OCI-LY1 (cell line): Measurements from ENCODE around the gene ENTREP3.

Source experiments
- H2AFZ ChIP-seq: fragments of 200-600 bp; sonication (generic), shearing (Covaris generic); 2 replicates; pipeline ENCODE4 v1.6.0; 2014; ENCODE audit warnings: antibody characterized with exemption, mild to moderate bottlenecking, low read length
- H3F3A ChIP-seq: fragments of 200-600 bp; sonication (generic), shearing (Covaris generic); 2 replicates; pipeline ENCODE4 v1.6.0; 2014; ENCODE audit warnings: mild to moderate bottlenecking, antibody characterized with exemption, low read length, moderate library complexity; ENCODE audit not compliant: insufficient read depth
- H3K27ac ChIP-seq: fragments of 200-600 bp; sonication (generic); 2 replicates; pipeline ENCODE4 v1.5.1; 2014; ENCODE audit warnings: low read length, mixed run types, mild to moderate bottlenecking, low read depth; ENCODE audit not compliant: poor library complexity, severe bottlenecking
- H3K27me3 ChIP-seq: fragments of 200-600 bp; sonication (generic); 2 replicates; pipeline ENCODE4 v1.6.0; 2014; ENCODE audit warnings: antibody characterized with exemption, mild to moderate bottlenecking, low read length, moderate library complexity; ENCODE audit not compliant: insufficient read depth
- H3K36me3 ChIP-seq: fragments of 200-600 bp; sonication (generic); 2 replicates; pipeline ENCODE4 v1.6.1; 2014; ENCODE audit warnings: mild to moderate bottlenecking, antibody characterized with exemption, low read length, moderate library complexity, mixed read lengths; ENCODE audit not compliant: insufficient read depth
- H3K4me1 ChIP-seq: fragments of 200-600 bp; sonication (generic); 2 replicates; pipeline ENCODE4 v1.5.1; 2014; ENCODE audit warnings: mild to moderate bottlenecking, low read length, moderate library complexity; ENCODE audit not compliant: insufficient read depth, severe bottlenecking
- H3K4me2 ChIP-seq: fragments of 200-600 bp; sonication (generic), shearing (Covaris generic); 2 replicates; pipeline ENCODE4 v1.6.1; 2014; ENCODE audit warnings: low read length
- H3K4me3 ChIP-seq: fragments of 200-600 bp; sonication (generic); 2 replicates; pipeline ENCODE4 v1.5.1; 2014; ENCODE audit warnings: low read length, low read depth, mild to moderate bottlenecking, mixed read lengths; ENCODE audit not compliant: poor library complexity, severe bottlenecking
- H3K79me2 ChIP-seq: fragments of 200-600 bp; shearing (Covaris generic); 2 replicates; pipeline ENCODE4 v1.6.1; 2016; ENCODE audit warnings: mixed run types, low read length, mixed read lengths; ENCODE audit not compliant: insufficient read depth
- H3K9ac ChIP-seq: fragments of 200-600 bp; sonication (generic), shearing (Covaris generic); 2 replicates; pipeline ENCODE4 v1.6.1; 2014; ENCODE audit warnings: mild to moderate bottlenecking, low read length, mixed read lengths
- H3K9me2 ChIP-seq: fragments of 200-600 bp; sonication (generic), shearing (Covaris generic); 2 replicates; pipeline ENCODE4 v1.6.1; 2014; ENCODE audit warnings: low read depth, mild to moderate bottlenecking, low read length, mixed read lengths
- H3K9me3 ChIP-seq: fragments of 200-600 bp; shearing (Covaris generic); 2 replicates; pipeline ENCODE4 v1.6.1; 2014; ENCODE audit warnings: low read length, mixed read lengths
- H4K20me1 ChIP-seq: fragments of 200-600 bp; sonication (generic), shearing (Covaris generic); 2 replicates; pipeline ENCODE4 v1.6.0; 2016; ENCODE audit warnings: mild to moderate bottlenecking, low read length; ENCODE audit not compliant: insufficient read depth
- CTCF ChIP-seq: fragments of 200-600 bp; sonication (generic), shearing (Covaris generic); IDR thresholded peaks from 2 replicates; pipeline ENCODE4 v1.5.1; 2017; ENCODE audit warnings: mild to moderate bottlenecking, antibody characterized with exemption, low read length, moderate library complexity, mixed read lengths
- EZH2 ChIP-seq: fragments of 200-600 bp; sonication (generic), shearing (Covaris generic); IDR thresholded peaks from 2 replicates; pipeline ENCODE4 v1.8.0; 2017; ENCODE audit warnings: borderline replicate concordance, mixed run types, mild to moderate bottlenecking, antibody characterized with exemption, low read length, moderate library complexity, mixed read lengths

The ENTREP3 gene

GRCh38 chr1:155200920-155201319 is 54.4 kb downstream of the ENTREP3 start:
- H3K27ac ChIP-seq, result no peak overlapping the region
- H3K36me3 ChIP-seq, result no peaks in the 10 kb centered on the region
- H3F3A ChIP-seq, result no peaks in the 10 kb centered on the region

GRCh38 chr1:155199792-155200191 is 55.5 kb downstream of the ENTREP3 start:
- Histone ChIP-seq H3K27ac (no peak overlapping the region), H3K9me3 (no peaks in the 10 kb centered on the region), H3K4me1 (peaks cover 2% of the 10 kb centered on the region), H3K4me2 (no peak overlapping the region), H3K4me3 (no peak overlapping the region), H3K9me2 (no peaks in the 10 kb centered on the region), H3K27me3 (no peaks in the 10 kb centered on the region; the same call in 1 of the 2 replicates), H3K79me2 (no peaks in the 10 kb centered on the region), H3F3A (no peaks in the 10 kb centered on the region), H2AFZ (no peak overlapping the region), H3K9ac (no peak overlapping the region), H3K36me3 (no peaks in the 10 kb centered on the region), H4K20me1 (no peaks in the 10 kb centered on the region)
- TF ChIP-seq EZH2 (no peak), CTCF (no peak)

More at GRCh38 chr1:155200920-155201319, 54.4 kb downstream of the ENTREP3 start:
- H3K4me3 ChIP-seq, result no peak overlapping the region
- H3K79me2 ChIP-seq, result no peaks in the 10 kb centered on the region
- no peak overlapping the region for H2AFZ ChIP-seq
- H3K4me1 ChIP-seq, result no peaks in the 10 kb centered on the region
- H4K20me1 ChIP-seq, result no peaks in the 10 kb centered on the region
- no peak overlapping the region for H3K9ac ChIP-seq
- no peaks in the 10 kb centered on the region for H3K9me3 ChIP-seq
- no peak for TF ChIP-seq CTCF
- no peak for TF ChIP-seq EZH2
- no peaks in the 10 kb centered on the region for H3K9me2 ChIP-seq
- no peaks in the 10 kb centered on the region; the same call in 1 of the 2 replicates for H3K27me3 ChIP-seq
- no peak overlapping the region for H3K4me2 ChIP-seq

- no peaks in the 10 kb centered on the region for H3F3A ChIP-seq
- no peaks in the 10 kb centered on the region for H4K20me1 ChIP-seq
- H3K9me2 ChIP-seq, result no peaks in the 10 kb centered on the region
- H2AFZ ChIP-seq, result no peak overlapping the region
- no peaks in the 10 kb centered on the region for H3K79me2 ChIP-seq
- H3K36me3 ChIP-seq, result no peaks in the 10 kb centered on the region
- H3K27ac ChIP-seq, result no peak overlapping the region
- H3K27me3 ChIP-seq, result no peaks in the 10 kb centered on the region; the same call in 1 of the 2 replicates
- no peak overlapping the region for H3K9ac ChIP-seq
- peaks cover 15% of the 10 kb centered on the region for H3K4me1 ChIP-seq
- no peak overlapping the region for H3K4me3 ChIP-seq
- no peaks in the 10 kb centered on the region for H3K9me3 ChIP-seq
- TF ChIP-seq EZH2 (no peak), CTCF (no peak)
- no peak overlapping the region for H3K4me2 ChIP-seq
Measured at GRCh38 chr1:155198547-155198906, 56.8 kb downstream of the ENTREP3 start.
